ENCODE data around the gene MEGF11.

Gene MEGF11

GRCh38 chr15:66163553-66163952 lies 90.0 kb downstream of the MEGF11 start (continued):
- TF ChIP-seq OVOL3 (tag by site-specific recombination; IDR thresholded peaks at IDR 0.05): no peak
- no peak for TF ChIP-seq ZNF521 (tag by site-specific recombination; IDR thresholded peaks at IDR 0.05)
- TF ChIP-seq ZNF404 (tag by site-specific recombination; IDR thresholded peaks at IDR 0.05): no peak
- no peak for TF ChIP-seq ZNF623 (tag by site-specific recombination; IDR thresholded peaks at IDR 0.05)
- no peak for TF ChIP-seq ZNF658 (tag by site-specific recombination; IDR thresholded peaks at IDR 0.05)
- TF ChIP-seq, protein P1, sequence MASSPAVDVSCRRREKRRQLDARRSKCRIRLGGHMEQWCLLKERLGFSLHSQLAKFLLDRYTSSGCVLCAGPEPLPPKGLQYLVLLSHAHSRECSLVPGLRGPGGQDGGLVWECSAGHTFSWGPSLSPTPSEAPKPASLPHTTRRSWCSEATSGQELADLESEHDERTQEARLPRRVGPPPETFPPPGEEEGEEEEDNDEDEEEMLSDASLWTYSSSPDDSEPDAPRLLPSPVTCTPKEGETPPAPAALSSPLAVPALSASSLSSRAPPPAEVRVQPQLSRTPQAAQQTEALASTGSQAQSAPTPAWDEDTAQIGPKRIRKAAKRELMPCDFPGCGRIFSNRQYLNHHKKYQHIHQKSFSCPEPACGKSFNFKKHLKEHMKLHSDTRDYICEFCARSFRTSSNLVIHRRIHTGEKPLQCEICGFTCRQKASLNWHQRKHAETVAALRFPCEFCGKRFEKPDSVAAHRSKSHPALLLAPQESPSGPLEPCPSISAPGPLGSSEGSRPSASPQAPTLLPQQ (tag by site-specific recombination; IDR thresholded peaks at IDR 0.05): 0 out of 2 replicates have a peak, but pooled peaks have one; percentile 27
- TF ChIP-seq ZSCAN4 (tag by site-specific recombination; IDR thresholded peaks at IDR 0.05): no peak
- TF ChIP-seq, protein P2, sequence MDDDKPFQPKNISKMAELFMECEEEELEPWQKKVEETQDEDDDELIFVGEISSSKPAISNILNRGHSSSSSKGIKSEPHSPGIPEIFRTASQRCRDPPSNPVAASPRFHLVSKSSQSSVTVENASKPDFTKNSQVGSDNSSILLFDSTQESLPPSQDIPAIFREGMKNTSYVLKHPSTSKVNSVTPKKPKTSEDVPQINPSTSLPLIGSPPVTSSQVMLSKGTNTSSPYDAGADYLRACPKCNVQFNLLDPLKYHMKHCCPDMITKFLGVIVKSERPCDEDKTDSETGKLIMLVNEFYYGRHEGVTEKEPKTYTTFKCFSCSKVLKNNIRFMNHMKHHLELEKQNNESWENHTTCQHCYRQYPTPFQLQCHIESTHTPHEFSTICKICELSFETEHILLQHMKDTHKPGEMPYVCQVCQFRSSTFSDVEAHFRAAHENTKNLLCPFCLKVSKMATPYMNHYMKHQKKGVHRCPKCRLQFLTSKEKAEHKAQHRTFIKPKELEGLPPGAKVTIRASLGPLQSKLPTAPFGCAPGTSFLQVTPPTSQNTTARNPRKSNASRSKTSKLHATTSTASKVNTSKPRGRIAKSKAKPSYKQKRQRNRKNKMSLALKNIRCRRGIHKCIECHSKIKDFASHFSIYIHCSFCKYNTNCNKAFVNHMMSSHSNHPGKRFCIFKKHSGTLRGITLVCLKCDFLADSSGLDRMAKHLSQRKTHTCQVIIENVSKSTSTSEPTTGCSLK (tag by site-specific recombination; IDR thresholded peaks at IDR 0.05): no peak
- TF ChIP-seq GLIS1 (tag by site-specific recombination; IDR thresholded peaks at IDR 0.05): peak; percentile 92
- no peak for TF ChIP-seq ZNF132 (tag by site-specific recombination; IDR thresholded peaks at IDR 0.05; ENCODE audit: borderline replicate concordance)
- TF ChIP-seq ZNF274 (IDR thresholded peaks at IDR 0.05; ENCODE audit: low read length): no peak
- TF ChIP-seq ZNF274 (tag by site-specific recombination; IDR thresholded peaks at IDR 0.05; ENCODE audit: borderline replicate concordance): no peak
- TF ChIP-seq ZNF239 (tag by site-specific recombination; IDR thresholded peaks at IDR 0.05): no peak
- no peak for TF ChIP-seq ZNF585B (tag by site-specific recombination; IDR thresholded peaks at IDR 0.05)
- TF ChIP-seq KLF16 (tag by site-specific recombination; IDR thresholded peaks at IDR 0.05): peak; percentile 70
- no peak for TF ChIP-seq ZNF114 (tag by site-specific recombination; IDR thresholded peaks at IDR 0.05)
- TF ChIP-seq CTCF (tag by site-specific recombination; IDR thresholded peaks at IDR 0.05): no peak
- TF ChIP-seq ZNF530 (tag by site-specific recombination; IDR thresholded peaks at IDR 0.05; ENCODE audit: low read depth): no peak
- TF ChIP-seq ZNF280D (tag by site-specific recombination; IDR thresholded peaks at IDR 0.05): no peak
- peak; percentile 68 for TF ChIP-seq ZNF341 (tag by site-specific recombination; IDR thresholded peaks at IDR 0.05; ENCODE audit: low read depth)
- no peak for TF ChIP-seq PRDM2 (tag by site-specific recombination; IDR thresholded peaks at IDR 0.05; ENCODE audit: borderline replicate concordance)
- no peak for TF ChIP-seq HOXC10 (CRISPR knock-in tag; IDR thresholded peaks at IDR 0.05)
- no peak for TF ChIP-seq ZSCAN5A (tag by site-specific recombination; IDR thresholded peaks at IDR 0.05)
- TF ChIP-seq ZNF10 (tag by site-specific recombination; IDR thresholded peaks at IDR 0.05): peak; percentile 42; the same call in 1 of the 2 replicates
